HAP-1 (cell line): ENCODE results near the gene NCEH1.

Experiments
- DNase-seq, 2 experiments: peaks; one replicate each; pipeline ENCODE4 v3.0.0-alpha.2; 2016 to 2020; ENCODE audit warnings: low spot score in 2 of 2
- H3K27me3 ChIP-seq: fragments of 250-450 bp; sonication (Bioruptor Pico); 2 replicates; pipeline ENCODE4 v1.5.1; 2020; ENCODE audit warnings: low read depth, mild to moderate bottlenecking, moderate library complexity
- H3K36me3 ChIP-seq: fragments of 250-450 bp; sonication (Bioruptor Pico); replicated peaks from 2 replicates; pipeline ENCODE4 v1.5.1; 2020; ENCODE audit warnings: mild to moderate bottlenecking
- H3K4me1 ChIP-seq: fragments of 250-450 bp; sonication (Bioruptor Pico); 2 replicates; pipeline ENCODE4 v1.5.1; 2020; ENCODE audit warnings: mild to moderate bottlenecking
- H3K4me3 ChIP-seq: fragments of 250-450 bp; sonication (Bioruptor Pico); 2 replicates; pipeline ENCODE4 v1.5.1; 2020; ENCODE audit warnings: mild to moderate bottlenecking, moderate library complexity
- H3K9me3 ChIP-seq: fragments of 250-450 bp; sonication (Bioruptor Pico); 2 replicates; pipeline ENCODE4 v1.5.1; 2020; ENCODE audit warnings: mild to moderate bottlenecking, moderate library complexity
- in situ Hi-C: fragments of 300-500 bp; cut with MboI; formaldehyde crosslinking; loops from 3 replicates; pipeline ENCODE4 v1.14.3; 2020; ENCODE audit warnings: low sequenced_read_pairs, inconsistent platforms, mixed read lengths

Gene NCEH1

DNA sequence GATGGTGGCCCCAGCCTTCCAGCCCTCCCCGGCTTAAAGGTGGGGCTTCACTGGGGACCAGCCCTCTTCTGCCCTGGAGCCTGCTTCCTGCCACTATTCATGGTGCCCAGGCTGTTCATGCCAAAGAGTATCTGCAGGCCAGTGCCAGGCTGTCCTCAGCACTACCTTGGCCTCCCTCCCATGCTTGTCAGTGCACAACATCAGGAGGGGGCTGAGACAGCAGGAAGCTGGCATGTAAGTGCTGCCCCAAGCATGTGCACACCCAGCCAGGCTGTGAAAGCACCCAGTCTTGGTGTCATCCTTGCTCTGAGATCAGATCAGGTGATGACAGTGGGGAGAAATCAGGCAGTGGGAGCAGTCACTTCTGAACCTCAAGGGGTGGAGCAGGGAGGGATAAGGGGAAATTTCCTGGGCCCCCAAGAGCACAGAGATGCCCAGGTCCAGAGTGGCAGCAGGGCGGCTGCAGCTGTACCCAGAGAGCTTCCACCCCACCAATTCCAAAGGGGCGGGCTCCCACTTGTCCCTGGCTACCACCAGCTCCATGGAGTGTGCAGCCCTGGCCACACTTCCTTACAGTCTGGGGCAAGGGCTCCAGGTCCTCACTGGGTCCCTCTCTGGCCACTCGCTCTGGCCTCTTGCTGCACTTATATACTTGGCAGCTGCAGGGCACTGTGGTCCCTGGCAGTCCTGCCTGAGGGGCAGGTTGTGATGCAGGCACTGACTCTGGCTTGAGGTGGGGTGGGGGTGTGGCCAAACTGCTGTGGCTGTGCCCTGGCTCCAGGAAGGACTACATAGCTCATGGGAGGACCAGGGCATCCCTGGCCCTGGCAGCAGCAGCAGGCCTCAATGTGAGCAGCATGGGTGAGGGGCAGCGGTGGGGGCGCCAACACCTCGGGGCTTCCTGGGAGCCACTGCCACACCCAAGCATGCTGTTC is 96.3 kb downstream of the NCEH1 start:
- Histone ChIP-seq H3K4me1 (no peaks in the 10 kb centered on the region), H3K27me3 (no peaks in the 10 kb centered on the region), H3K36me3 (no peaks in the 10 kb centered on the region), H3K9me3 (no peaks in the 10 kb centered on the region), H3K4me3 (no peak overlapping the region)
- DNase-seq = no peak
- in situ Hi-C loops = no loop called here

DNA sequence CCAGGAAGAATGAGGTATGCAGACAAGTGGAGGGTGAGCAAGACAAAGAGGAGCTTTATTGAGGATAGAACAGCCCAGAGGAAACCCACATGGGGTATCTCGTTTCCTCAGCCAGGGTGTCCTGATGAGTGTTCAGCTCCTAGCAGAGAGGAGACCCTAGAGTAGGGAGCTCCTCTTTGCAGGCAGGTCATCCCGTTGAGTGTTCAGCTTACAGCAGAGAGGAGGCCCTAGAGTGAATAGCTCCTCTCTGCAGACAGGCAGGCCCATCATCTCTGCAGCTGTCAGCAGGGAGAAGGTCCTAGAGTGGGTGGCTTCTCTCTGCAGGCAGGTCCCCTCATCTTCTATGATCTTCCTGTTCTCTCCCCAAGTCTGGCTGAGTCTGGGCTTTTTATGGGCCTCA is 97.0 kb downstream of the NCEH1 start:
- DNase-seq = no peak
- Histone ChIP-seq H3K4me1 (no peaks in the 10 kb centered on the region), H3K4me3 (no peak overlapping the region), H3K9me3 (no peaks in the 10 kb centered on the region), H3K36me3 (no peaks in the 10 kb centered on the region), H3K27me3 (no peaks in the 10 kb centered on the region)
- in situ Hi-C loops = no loop called here

DNA sequence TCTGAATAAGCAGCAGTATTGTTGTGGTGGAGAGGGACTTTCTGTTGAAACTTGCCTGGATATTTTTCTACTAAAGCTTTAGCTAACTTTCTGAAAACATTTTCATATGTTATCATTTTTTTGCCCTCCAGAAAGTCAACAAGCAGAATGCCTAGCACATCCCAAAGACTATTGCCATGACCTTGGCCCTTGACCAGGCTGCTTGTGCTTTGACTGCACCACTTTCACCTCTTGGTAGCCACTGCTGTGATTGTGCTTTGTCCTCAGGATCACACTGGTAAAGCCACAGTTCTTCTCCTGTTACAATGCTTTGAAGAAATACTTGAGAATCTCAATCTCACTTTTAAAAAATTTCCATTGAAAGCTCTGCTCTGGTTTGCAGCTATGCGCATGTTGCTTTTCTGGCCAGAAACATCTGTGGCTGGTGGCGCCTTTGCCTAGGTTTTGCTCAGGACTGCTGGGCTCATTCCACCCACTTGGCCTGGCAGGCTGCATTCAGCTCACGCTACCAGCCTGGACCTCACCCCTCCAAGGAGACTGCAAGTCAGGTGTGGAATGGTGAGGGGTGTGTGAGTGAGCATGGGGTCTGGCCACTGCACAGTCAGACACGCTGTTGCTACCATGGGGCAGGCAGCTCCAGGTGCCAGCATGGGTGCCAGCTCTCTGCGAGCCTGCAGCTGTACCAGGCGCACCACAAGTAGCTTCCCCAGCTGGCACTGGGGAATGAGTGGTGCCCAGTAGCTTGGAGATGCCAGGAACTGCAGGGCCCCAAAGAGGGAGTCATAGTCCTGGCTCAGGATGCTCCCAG is 97.8 kb downstream of the NCEH1 start:
- DNase-seq = no peak
- Histone ChIP-seq H3K4me1 (no peaks in the 10 kb centered on the region), H3K9me3 (no peaks in the 10 kb centered on the region), H3K4me3 (no peak overlapping the region), H3K27me3 (no peaks in the 10 kb centered on the region), H3K36me3 (no peaks in the 10 kb centered on the region)
- in situ Hi-C loops = no loop called here

DNA sequence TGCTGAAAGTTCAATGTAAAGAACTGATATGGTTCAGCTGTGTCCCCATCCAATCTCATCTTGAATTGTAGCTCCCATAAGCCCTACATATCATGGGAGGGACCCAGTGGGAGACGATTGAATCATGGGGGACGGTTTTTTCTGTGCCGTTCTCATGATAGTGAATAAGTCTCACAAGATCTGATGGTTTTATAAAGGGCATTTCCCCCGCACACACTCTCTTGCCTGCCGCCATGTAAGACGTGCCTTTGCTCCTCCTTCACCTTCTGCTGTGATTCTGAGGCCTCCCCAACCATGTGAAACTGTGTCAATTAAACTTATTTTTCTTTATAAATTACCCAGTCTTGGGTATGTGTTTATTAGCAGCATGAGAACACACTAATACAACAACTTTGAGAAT is 101.1 kb downstream of the NCEH1 start:
- Histone ChIP-seq H3K4me3 (no peak overlapping the region), H3K4me1 (peaks cover 4% of the 10 kb centered on the region; the same call in 1 of the 2 replicates), H3K9me3 (no peaks in the 10 kb centered on the region), H3K27me3 (no peaks in the 10 kb centered on the region), H3K36me3 (no peaks in the 10 kb centered on the region)
- in situ Hi-C loops = no loop called here
- no peak for DNase-seq

DNA sequence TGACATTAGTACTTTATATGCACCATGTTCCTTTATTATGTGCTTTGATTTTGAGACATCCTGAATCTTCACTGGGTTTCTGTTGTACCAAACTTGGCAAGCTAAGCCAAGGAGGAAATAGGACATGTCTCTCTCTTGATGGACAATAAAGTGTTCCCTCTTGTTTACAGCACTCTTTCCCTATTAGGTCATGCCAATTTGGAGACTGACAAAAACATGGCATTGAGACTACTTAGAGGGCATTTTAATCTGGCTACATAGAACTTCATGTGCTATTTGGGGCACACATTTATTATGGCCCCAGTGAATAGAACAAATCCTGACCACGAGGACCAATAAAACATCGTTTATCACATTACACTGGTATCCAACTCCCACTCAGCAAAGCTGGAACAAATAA is 102.3 kb downstream of the NCEH1 start:
- in situ Hi-C loops = no loop called here
- peaks cover 4% of the 10 kb centered on the region; the same call in 1 of the 2 replicates for H3K4me1 ChIP-seq

DNA sequence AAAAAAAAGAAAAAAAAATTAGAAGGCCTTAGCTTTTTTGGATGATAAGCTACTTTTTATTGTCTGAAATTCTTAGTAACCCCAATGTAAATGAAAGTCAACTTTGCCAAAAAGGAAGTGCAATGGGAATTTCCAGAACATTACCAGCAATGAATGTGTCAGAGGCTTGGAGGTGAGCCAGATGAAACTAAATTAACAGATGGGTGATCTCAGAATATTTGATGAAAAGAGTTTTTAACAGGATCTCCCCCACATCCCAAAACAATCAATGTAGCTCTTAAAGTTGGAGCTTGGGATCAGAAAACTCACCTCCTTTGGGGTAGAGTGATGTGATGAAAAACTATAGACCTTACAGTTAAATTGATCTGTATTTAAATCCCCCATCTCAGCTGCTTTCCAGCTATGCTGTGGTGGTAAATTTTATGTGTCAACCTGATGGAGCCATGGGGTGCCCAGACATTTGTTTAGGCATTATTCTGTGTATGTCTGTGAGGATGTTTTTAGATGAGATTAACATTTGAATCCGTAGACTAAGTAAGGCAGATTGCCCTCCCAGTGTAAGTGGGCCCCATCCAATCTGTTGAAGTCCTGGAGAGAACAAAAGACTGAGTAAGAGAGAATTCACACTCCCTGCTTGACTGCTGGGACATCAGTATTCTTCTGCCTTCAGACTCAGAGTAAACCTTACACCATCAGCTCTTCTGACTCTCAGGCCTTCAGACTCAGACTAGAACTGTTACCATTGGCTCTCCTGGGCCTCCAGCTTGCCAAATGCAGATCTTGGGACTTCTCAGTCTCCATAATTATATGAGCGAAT is 103.4 kb downstream of the NCEH1 start:
- H3K9me3 ChIP-seq = no peaks in the 10 kb centered on the region
- in situ Hi-C loops = no loop called here
- H3K4me1 ChIP-seq = peaks cover 4% of the 10 kb centered on the region; the same call in 1 of the 2 replicates
- peak; percentile 16 to 21 for DNase-seq
- H3K27me3 ChIP-seq = no peaks in the 10 kb centered on the region
- H3K36me3 ChIP-seq = no peaks in the 10 kb centered on the region
- no peak overlapping the region for H3K4me3 ChIP-seq

More for the DNA sequence above, 102.3 kb downstream of the NCEH1 start:
- Histone ChIP-seq H3K4me3 (no peak overlapping the region), H3K27me3 (no peaks in the 10 kb centered on the region), H3K36me3 (no peaks in the 10 kb centered on the region), H3K9me3 (no peaks in the 10 kb centered on the region)
- no peak for DNase-seq

DNA sequence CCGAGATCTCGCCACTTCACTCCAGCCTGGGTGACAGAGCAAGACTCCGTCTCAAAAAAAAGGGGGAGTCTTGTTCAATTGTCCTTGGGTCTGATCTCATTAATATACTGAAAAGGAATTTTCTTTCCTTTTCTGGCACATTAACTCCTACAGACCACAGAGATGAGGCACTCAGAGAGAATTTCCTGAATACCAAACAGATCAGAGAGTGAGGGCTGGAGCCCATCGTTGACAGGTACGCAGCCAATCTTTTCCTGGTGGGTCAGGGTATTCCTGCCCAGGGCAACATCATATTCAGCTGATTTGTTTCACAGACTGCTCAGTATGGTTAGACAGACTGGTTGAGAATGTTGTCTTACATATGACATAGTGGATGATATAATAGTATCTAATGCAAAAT is 104.8 kb downstream of the NCEH1 start:
- no peak for DNase-seq
- Histone ChIP-seq H3K4me1 (peaks cover 4% of the 10 kb centered on the region; the same call in 1 of the 2 replicates), H3K36me3 (no peaks in the 10 kb centered on the region), H3K27me3 (no peaks in the 10 kb centered on the region), H3K4me3 (no peak overlapping the region), H3K9me3 (no peaks in the 10 kb centered on the region)
- in situ Hi-C loops = no loop called here

DNA sequence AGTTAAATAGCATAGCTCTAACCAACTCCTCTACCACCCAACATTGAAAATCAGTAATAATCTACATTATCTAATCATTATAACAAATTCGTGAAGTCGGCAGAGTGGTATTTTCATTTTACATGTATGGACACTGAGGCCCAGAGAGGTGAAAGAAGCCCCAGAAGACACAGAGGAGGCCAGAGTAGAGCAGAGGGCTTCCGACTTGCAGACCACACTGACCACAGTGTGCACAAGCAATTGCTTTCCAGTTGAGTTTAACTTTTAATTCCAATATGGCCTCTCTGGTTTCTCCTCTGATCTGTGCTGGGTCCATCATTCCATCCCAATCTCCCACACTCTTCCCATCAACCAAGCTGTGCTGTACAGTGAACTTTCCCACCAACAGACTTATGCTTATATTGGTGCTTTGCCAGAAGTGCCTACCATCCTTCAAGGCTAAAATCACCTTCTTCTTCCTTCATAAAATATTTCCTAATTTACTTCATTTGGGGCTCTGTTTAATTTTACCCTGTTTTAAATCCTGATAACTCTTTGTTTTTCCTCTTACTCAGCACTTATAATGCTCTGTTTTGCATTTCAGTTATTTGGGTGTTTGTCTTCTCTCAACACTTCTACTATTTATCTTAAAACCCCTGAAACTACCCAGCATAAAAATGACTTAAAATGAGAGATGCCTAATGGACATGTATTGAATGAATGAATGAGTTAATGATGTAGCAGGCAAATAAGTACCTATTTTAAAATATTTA is 105.8 kb downstream of the NCEH1 start:
- no peaks in the 10 kb centered on the region for H3K9me3 ChIP-seq
- no peaks in the 10 kb centered on the region for H3K36me3 ChIP-seq
- no peaks in the 10 kb centered on the region for H3K27me3 ChIP-seq
- H3K4me1 ChIP-seq = peaks cover 4% of the 10 kb centered on the region; the same call in 1 of the 2 replicates
- DNase-seq = no peak
- in situ Hi-C loops = no loop called here
- no peak overlapping the region for H3K4me3 ChIP-seq

DNA sequence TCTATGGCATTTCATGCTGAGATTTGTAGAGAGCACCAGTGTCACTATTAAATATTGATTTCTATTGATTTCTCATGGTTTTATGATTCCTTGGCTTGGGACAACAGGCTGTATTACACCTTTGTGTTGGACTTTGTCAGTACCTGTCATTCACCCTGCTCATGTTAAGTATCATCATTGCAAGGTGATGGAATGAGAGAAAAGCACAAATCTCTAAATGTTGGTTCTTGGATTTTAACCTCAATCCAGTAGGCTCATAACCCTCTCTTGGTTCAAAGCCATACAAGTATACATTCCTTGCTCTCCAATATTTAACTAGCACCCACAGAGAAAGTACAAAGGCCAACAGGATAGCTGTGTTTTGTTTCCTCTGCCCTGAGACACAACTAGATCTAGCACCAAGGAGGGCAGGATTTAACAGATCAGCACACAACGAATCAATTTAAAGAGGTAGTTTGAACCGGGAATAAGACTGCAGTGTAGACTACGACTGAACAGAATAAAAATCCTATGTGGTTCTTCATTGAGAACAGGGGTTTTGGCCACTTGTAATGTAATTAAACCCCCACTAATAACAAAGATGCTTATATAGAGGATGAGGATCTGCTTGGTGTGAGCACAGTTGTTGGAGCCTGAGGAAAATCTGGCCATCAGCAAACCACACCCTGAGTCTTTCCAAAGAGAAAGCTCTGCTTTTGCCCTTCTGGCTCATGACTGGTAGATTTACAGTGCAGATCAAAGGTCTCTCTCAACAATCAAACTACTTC is 109.6 kb downstream of the NCEH1 start:
- H3K4me3 ChIP-seq = no peak overlapping the region
- no peaks in the 10 kb centered on the region; the same call in 1 of the 2 replicates for H3K36me3 ChIP-seq
- H3K9me3 ChIP-seq = no peaks in the 10 kb centered on the region
- H3K4me1 ChIP-seq = no peaks in the 10 kb centered on the region
- H3K27me3 ChIP-seq = no peaks in the 10 kb centered on the region
- DNase-seq = no peak
- in situ Hi-C loops = no loop called here

DNA sequence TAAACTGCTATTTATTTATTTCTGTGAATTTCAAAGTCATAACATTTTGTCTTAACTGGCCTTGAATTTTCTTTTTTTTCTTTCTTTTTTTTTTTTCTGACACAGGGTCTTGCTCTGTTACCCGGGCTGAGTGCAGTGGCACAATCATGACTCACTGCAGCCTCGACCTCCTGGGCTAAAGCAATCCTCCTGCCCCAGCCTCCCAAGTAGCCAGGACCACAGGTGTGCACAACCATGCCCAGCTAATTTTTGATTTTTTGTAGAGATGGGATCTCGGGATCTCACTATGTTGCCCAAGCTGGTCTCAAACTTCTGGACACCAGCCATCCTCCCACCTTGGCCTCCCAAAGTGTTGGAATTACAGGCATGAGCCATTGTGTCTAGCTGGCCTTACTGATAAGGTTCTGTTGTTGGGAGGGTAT is 110.2 kb downstream of the NCEH1 start:
- Histone ChIP-seq H3K4me3 (no peak overlapping the region), H3K9me3 (no peaks in the 10 kb centered on the region), H3K36me3 (no peaks in the 10 kb centered on the region; the same call in 1 of the 2 replicates), H3K27me3 (no peaks in the 10 kb centered on the region), H3K4me1 (no peaks in the 10 kb centered on the region)
- in situ Hi-C loops = no loop called here
- no peak for DNase-seq

DNA sequence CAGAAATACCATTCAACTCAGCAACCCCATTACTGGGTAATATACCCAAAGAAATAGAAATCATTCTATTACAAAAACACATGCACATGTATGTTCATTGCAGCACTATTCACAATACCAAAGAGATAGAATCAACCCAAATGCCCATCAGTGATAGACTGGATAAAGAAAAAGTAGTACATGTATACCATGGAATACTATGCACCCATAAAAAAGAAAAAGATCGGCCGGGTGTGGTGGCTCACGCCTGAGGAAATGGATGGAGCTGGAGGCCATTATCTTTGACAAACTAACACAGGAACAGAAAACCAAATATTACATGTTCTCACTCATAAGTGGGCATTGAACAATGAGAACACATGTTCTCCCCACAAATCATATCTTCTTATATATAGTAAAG is 112.0 kb downstream of the NCEH1 start:
- no peaks in the 10 kb centered on the region; the same call in 1 of the 2 replicates for H3K36me3 ChIP-seq
- no peak overlapping the region for H3K4me3 ChIP-seq
- H3K4me1 ChIP-seq = peaks cover 5% of the 10 kb centered on the region; the same call in 1 of the 2 replicates
- in situ Hi-C loops = loop anchor here (10.0 kb wide), 1 partner anchor 114 kb away; no protein-coding TSS in a partner anchor
- H3K27me3 ChIP-seq = no peaks in the 10 kb centered on the region
- H3K9me3 ChIP-seq = no peaks in the 10 kb centered on the region
- DNase-seq = no peak

DNA sequence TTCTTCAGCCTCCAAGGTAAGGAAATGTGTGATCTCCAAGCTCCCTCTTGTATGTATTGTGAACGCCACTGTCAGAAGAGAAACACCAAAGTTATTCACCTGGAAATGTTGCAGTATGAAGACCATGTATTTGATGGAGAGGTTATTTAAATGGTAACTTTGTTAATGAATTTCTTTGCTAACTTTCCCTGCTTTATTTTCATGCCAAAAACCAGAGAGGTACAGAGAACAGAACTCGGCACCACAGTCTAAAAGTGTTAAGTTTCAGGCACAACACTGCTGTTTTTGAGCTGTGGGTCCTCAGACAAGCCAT is 114.5 kb downstream of the NCEH1 start:
- in situ Hi-C loops = loop anchor here (10.0 kb wide), 1 partner anchor 112 kb away; no protein-coding TSS in a partner anchor
- Histone ChIP-seq H3K4me1 (peaks cover 5% of the 10 kb centered on the region; the same call in 1 of the 2 replicates), H3K9me3 (no peaks in the 10 kb centered on the region), H3K27me3 (no peaks in the 10 kb centered on the region), H3K36me3 (no peaks in the 10 kb centered on the region; the same call in 1 of the 2 replicates), H3K4me3 (no peak overlapping the region)
- no peak for DNase-seq
